H9 (cell line): ENCODE data around the gene ARRB1. TPM values are rescaled to one million over a fixed set of nuclear protein-coding genes. Genes with fewer than 3 reads are reported as not detected.

ENCODE experiments used
- DNase-seq: peaks from one replicate; pipeline ENCODE4 v3.0.0-alpha.2; 2017
- H2AFZ ChIP-seq: one replicate; pipeline ENCODE4 v1.6.1; 2013; ENCODE audit warnings: mild to moderate bottlenecking, low read length, control low read depth, moderate library complexity
- H2AK5ac ChIP-seq: 2 replicates; pipeline ENCODE4 v1.6.1; 2013; ENCODE audit warnings: low read length, control low read depth, mixed read lengths; ENCODE audit not compliant: insufficient read length
- H2BK120ac ChIP-seq: one replicate; pipeline ENCODE4 v1.6.1; 2013; ENCODE audit warnings: low read depth, mild to moderate bottlenecking, low read length, control low read depth, inconsistent platforms; ENCODE audit not compliant: poor library complexity, severe bottlenecking
- H2BK12ac ChIP-seq: 2 replicates; pipeline ENCODE4 v1.6.1; 2013; ENCODE audit warnings: low read length, control low read depth, mixed read lengths, low read depth; ENCODE audit not compliant: insufficient read length
- H2BK15ac ChIP-seq: 2 replicates; pipeline ENCODE4 v1.6.1; 2013; ENCODE audit warnings: low read depth, low read length, control low read depth
- H2BK20ac ChIP-seq: one replicate; pipeline ENCODE4 v1.6.1; 2013; ENCODE audit warnings: low read depth, mild to moderate bottlenecking, low read length, control low read depth, inconsistent platforms; ENCODE audit not compliant: poor library complexity, severe bottlenecking
- H2BK5ac ChIP-seq: 2 replicates; pipeline ENCODE4 v1.6.1; 2013; ENCODE audit warnings: low read length, control low read depth, mixed read lengths; ENCODE audit not compliant: insufficient read length
- H3K14ac ChIP-seq: 2 replicates; pipeline ENCODE4 v1.6.1; 2013; ENCODE audit warnings: low read length, control low read depth; ENCODE audit not compliant: insufficient read depth
- H3K18ac ChIP-seq: 2 replicates; pipeline ENCODE4 v1.6.1; 2013; ENCODE audit warnings: low read depth, mild to moderate bottlenecking, mixed read lengths, low read length, control low read depth; ENCODE audit not compliant: insufficient read length
- H3K23ac ChIP-seq: 2 replicates; pipeline ENCODE4 v1.6.1; 2013; ENCODE audit warnings: low read length, control low read depth, mixed read lengths, low read depth; ENCODE audit not compliant: insufficient read length
- H3K23me2 ChIP-seq: 2 replicates; pipeline ENCODE4 v1.6.1; 2013; ENCODE audit warnings: low read depth, mild to moderate bottlenecking, mixed read lengths, low read length, control low read depth; ENCODE audit not compliant: insufficient read length, poor library complexity, severe bottlenecking
- H3K27ac ChIP-seq: 2 replicates; pipeline ENCODE4 v1.5.1; 2013; ENCODE audit warnings: low read length, control low read depth, mixed read lengths, low read depth; ENCODE audit not compliant: insufficient read length
- H3K27me3 ChIP-seq: 2 replicates; pipeline ENCODE4 v1.6.1; 2013; ENCODE audit warnings: low read length, control low read depth, inconsistent platforms; ENCODE audit not compliant: insufficient read depth
- H3K4ac ChIP-seq: 2 replicates; pipeline ENCODE4 v1.6.1; 2013; ENCODE audit warnings: low read depth, mild to moderate bottlenecking, control low read depth, inconsistent platforms, low read length, moderate library complexity
- H3K4me1 ChIP-seq: 2 replicates; pipeline ENCODE4 v1.6.1; 2013; ENCODE audit warnings: low read length, control low read depth, inconsistent platforms; ENCODE audit not compliant: insufficient read depth
- H3K4me2 ChIP-seq: 2 replicates; pipeline ENCODE4 v1.6.1; 2013; ENCODE audit warnings: low read length, control low read depth, mixed read lengths; ENCODE audit not compliant: insufficient read length, insufficient read depth
- H3K56ac ChIP-seq: 2 replicates; pipeline ENCODE4 v1.6.1; 2013; ENCODE audit warnings: low read depth, mild to moderate bottlenecking, mixed read lengths, low read length, control low read depth; ENCODE audit not compliant: insufficient read length
- H3K79me1 ChIP-seq: 2 replicates; pipeline ENCODE4 v1.6.1; 2013; ENCODE audit warnings: low read depth, mild to moderate bottlenecking, moderate library complexity, low read length, control low read depth, inconsistent platforms; ENCODE audit not compliant: insufficient read depth, poor library complexity, severe bottlenecking
- H3K79me2 ChIP-seq: 2 replicates; pipeline ENCODE4 v1.6.1; 2013; ENCODE audit warnings: low read length, control low read depth, inconsistent platforms; ENCODE audit not compliant: insufficient read depth
- H3K9ac ChIP-seq: 2 replicates; pipeline ENCODE4 v1.6.1; 2013; ENCODE audit warnings: low read length, control low read depth, mixed read lengths; ENCODE audit not compliant: insufficient read length; ENCODE audit errors: extremely low read depth
- H3K9me3 ChIP-seq: one replicate; pipeline ENCODE4 v1.6.1; 2013; ENCODE audit warnings: low read depth, low read length, inconsistent platforms; ENCODE audit not compliant: control insufficient read depth
- H3T11ph ChIP-seq: one replicate; pipeline ENCODE4 v1.6.1; 2013; ENCODE audit warnings: mild to moderate bottlenecking, low read length, control low read depth, inconsistent platforms
- H4K20me1 ChIP-seq: one replicate; pipeline ENCODE4 v1.6.1; 2013; ENCODE audit not compliant: control insufficient read depth, insufficient read length, insufficient read depth
- H4K5ac ChIP-seq: 2 replicates; pipeline ENCODE4 v1.6.1; 2013; ENCODE audit warnings: low read depth, mild to moderate bottlenecking, mixed read lengths, low read length, control low read depth; ENCODE audit not compliant: insufficient read length
- H4K8ac ChIP-seq: replicated peaks from 2 replicates; pipeline ENCODE4 v1.6.1; 2013; ENCODE audit warnings: low read length, control low read depth, mixed read lengths, low read depth; ENCODE audit not compliant: insufficient read length
- H4K91ac ChIP-seq: 2 replicates; pipeline ENCODE4 v1.6.1; 2013; ENCODE audit warnings: low read depth, mild to moderate bottlenecking, moderate library complexity, mixed read lengths, low read length, control low read depth; ENCODE audit not compliant: insufficient read length
- H3K27ac Mint-ChIP-seq, 3 experiments: 2 replicates in 2 of 3; 3 replicates in 1 of 3; pipeline ENCODE4 v1.8.0; 2020 to 2021; ENCODE audit warnings: mixed read lengths in 3 of 3, mild to moderate bottlenecking in 1 of 3, moderate library complexity in 1 of 3
- H3K27me3 Mint-ChIP-seq: 2 replicates; pipeline ENCODE4 v1.8.0; 2021; ENCODE audit warnings: low read depth, mild to moderate bottlenecking, moderate library complexity, mixed read lengths
- H3K36me3 Mint-ChIP-seq, 3 experiments: 2 replicates in 2 of 3; 3 replicates in 1 of 3; pipeline ENCODE4 v1.8.0; 2020 to 2021; ENCODE audit warnings: low read depth in 3 of 3, mixed read lengths in 3 of 3; ENCODE audit not compliant: insufficient read depth in 1 of 3
- H3K4me1 Mint-ChIP-seq, 2 experiments: 2 replicates each; pipeline ENCODE4 v1.8.0; 2020; ENCODE audit warnings: mixed read lengths in 2 of 2
- H3K4me3 Mint-ChIP-seq, 2 experiments: 2 replicates in 1 of 2; 3 replicates in 1 of 2; pipeline ENCODE4 v1.8.0; 2020 to 2021; ENCODE audit warnings: mild to moderate bottlenecking in 2 of 2, mixed read lengths in 2 of 2, moderate library complexity in 1 of 2
- H3K9me3 Mint-ChIP-seq, 2 experiments: 2 replicates in 1 of 2; 3 replicates in 1 of 2; pipeline ENCODE4 v1.8.0; 2020; ENCODE audit warnings: mild to moderate bottlenecking in 2 of 2, mixed read lengths in 2 of 2, moderate library complexity in 1 of 2
- WGBS: extraction: QIAGEN DNeasy Blood & Tissue Kit; methylation state at CpG from one replicate; pipeline ENCODE4 v1.1.7; 2013; ENCODE audit warnings: missing lambda C conversion rate, low lambda C conversion rate, mixed read lengths; ENCODE audit not compliant: insufficient read length; ENCODE audit errors: extremely low coverage; 5-methylcytosine and 5-hydroxymethylcytosine counted together
- total RNA-seq: library from RNA; stranded (reverse); gene quantifications from 2 replicates; pipeline ENCODE4 v1.2.1, GENCODE V29; 2021
- TF ChIP-seq, protein P1 (sequence below): fragments of 200-600 bp; sonication (generic); conservative IDR thresholded peaks from 3 replicates; pipeline ENCODE4 v1.8.0; 2021; ENCODE audit warnings: antibody characterized with exemption, mild to moderate bottlenecking

Gene ARRB1
- total RNA-seq, 1 experiment from 2014 or later, result 20.6 TPM

- Mint-ChIP-seq H3K36me3 (peaks cover 0 to 7% (median 0%) of the 10 kb centered on the region in 3 experiments; a peak in 1 of 7 replicates), H3K27ac (no peak overlapping the region), H3K27me3 (no peaks in the 10 kb centered on the region; the same call in none of the 2 replicates), H3K4me1 (peaks cover 2 to 4% of the 10 kb centered on the region in 2 experiments; a peak in 3 of 4 replicates), H3K4me3 (no peak overlapping the region), H3K9me3 (no peaks in the 10 kb centered on the region)
- no peak overlapping the region for H2AK5ac ChIP-seq
- no peak overlapping the region for H3K27ac ChIP-seq
- WGBS, result no CpG with 5 or more reads among the region's 9 CpGs
- no peak for DNase-seq
- no peak overlapping the region for H3K9ac ChIP-seq
- H3K18ac ChIP-seq, result no peak overlapping the region
- H3K23ac ChIP-seq, result no peak overlapping the region
- H2BK12ac ChIP-seq, result no peak overlapping the region
- no peaks in the 10 kb centered on the region for H3K9me3 ChIP-seq
- no peak overlapping the region for H2BK5ac ChIP-seq
- H2AFZ ChIP-seq, result no peak overlapping the region
- H3K23me2 ChIP-seq, result no peaks in the 10 kb centered on the region
- no peak overlapping the region for H3K4me2 ChIP-seq
- no peak overlapping the region for H4K91ac ChIP-seq
- H3T11ph ChIP-seq, result no peak overlapping the region
- no peak overlapping the region; the same call in 1 of the 2 replicates for H3K14ac ChIP-seq
- H3K4ac ChIP-seq, result no peak overlapping the region
- no peak overlapping the region for H4K8ac ChIP-seq
- no peaks in the 10 kb centered on the region for H3K27me3 ChIP-seq
- no peaks in the 10 kb centered on the region for H3K79me1 ChIP-seq
- H3K56ac ChIP-seq, result no peak overlapping the region
- H4K20me1 ChIP-seq, result no peaks in the 10 kb centered on the region
- H2BK120ac ChIP-seq, result no peak overlapping the region
- H4K5ac ChIP-seq, result no peak overlapping the region
- TF ChIP-seq, protein P1, sequence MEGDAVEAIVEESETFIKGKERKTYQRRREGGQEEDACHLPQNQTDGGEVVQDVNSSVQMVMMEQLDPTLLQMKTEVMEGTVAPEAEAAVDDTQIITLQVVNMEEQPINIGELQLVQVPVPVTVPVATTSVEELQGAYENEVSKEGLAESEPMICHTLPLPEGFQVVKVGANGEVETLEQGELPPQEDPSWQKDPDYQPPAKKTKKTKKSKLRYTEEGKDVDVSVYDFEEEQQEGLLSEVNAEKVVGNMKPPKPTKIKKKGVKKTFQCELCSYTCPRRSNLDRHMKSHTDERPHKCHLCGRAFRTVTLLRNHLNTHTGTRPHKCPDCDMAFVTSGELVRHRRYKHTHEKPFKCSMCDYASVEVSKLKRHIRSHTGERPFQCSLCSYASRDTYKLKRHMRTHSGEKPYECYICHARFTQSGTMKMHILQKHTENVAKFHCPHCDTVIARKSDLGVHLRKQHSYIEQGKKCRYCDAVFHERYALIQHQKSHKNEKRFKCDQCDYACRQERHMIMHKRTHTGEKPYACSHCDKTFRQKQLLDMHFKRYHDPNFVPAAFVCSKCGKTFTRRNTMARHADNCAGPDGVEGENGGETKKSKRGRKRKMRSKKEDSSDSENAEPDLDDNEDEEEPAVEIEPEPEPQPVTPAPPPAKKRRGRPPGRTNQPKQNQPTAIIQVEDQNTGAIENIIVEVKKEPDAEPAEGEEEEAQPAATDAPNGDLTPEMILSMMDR, result no peak
- H3K79me2 ChIP-seq, result no peaks in the 10 kb centered on the region
- H2BK15ac ChIP-seq, result no peak overlapping the region
- H2BK20ac ChIP-seq, result no peak overlapping the region
- H3K4me1 ChIP-seq, result no peaks in the 10 kb centered on the region
These were observed 81.6 kb downstream of the ARRB1 start for GRCh38 chr11:75269896-75270295.
